ENCODE results near the gene ZDHHC22. TPM values are rescaled to one million over a fixed set of nuclear protein-coding genes. Genes with fewer than 3 reads are reported as not detected.
A peak's percentile ranks its signal among the peaks of the same experiment; 100 is the strongest.

The ZDHHC22 gene
- total RNA-seq, 1 donor from 2014 or later, result 0.16 TPM

GRCh38 chr14:77126461-77126990 is 15.1 kb downstream of the ZDHHC22 start:
- no peak for DNase-seq (ENCODE audit: extremely low spot score, unreplicated experiment)
- TF ChIP-seq, protein P1, sequence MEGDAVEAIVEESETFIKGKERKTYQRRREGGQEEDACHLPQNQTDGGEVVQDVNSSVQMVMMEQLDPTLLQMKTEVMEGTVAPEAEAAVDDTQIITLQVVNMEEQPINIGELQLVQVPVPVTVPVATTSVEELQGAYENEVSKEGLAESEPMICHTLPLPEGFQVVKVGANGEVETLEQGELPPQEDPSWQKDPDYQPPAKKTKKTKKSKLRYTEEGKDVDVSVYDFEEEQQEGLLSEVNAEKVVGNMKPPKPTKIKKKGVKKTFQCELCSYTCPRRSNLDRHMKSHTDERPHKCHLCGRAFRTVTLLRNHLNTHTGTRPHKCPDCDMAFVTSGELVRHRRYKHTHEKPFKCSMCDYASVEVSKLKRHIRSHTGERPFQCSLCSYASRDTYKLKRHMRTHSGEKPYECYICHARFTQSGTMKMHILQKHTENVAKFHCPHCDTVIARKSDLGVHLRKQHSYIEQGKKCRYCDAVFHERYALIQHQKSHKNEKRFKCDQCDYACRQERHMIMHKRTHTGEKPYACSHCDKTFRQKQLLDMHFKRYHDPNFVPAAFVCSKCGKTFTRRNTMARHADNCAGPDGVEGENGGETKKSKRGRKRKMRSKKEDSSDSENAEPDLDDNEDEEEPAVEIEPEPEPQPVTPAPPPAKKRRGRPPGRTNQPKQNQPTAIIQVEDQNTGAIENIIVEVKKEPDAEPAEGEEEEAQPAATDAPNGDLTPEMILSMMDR (IDR thresholded peaks at IDR 0.05), result no peak
- H3K27me3 Mint-ChIP-seq (ENCODE audit: unreplicated experiment), result peaks cover 44% of the 10 kb centered on the region

DNA sequence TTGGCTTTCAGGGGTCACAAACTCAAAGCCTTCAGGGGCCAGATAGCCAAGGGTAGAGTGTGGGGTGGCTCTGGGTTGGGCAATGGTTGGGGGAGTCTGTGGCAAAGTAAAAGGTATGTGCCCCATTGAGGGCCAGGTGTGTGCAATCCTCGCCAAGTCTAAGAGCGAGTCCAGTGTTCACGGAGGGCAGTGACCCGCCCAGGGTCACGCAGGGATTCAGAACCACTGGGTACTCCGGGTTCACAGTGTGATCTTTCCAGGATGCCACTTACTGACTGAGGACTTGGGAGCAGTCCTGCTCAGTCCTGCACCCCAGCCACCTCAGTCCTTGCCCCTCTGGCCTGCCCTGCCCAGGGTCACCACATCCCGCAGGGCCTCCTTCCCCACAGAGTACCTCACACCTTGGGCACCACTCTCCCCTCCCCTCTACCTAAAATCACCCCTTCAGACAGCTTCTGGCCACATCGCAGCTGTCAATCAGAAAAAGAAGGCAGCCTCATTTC is 15.7 kb downstream of the ZDHHC22 start:
- H3K4me1 Mint-ChIP-seq (ENCODE audit: unreplicated experiment), result peaks cover 7% of the 10 kb centered on the region

More at GRCh38 chr14:77126461-77126990, 15.1 kb downstream of the ZDHHC22 start:
- no peaks in the 10 kb centered on the region for H3K36me3 Mint-ChIP-seq (ENCODE audit: unreplicated experiment)
- H3K27ac Mint-ChIP-seq (ENCODE audit: unreplicated experiment), result no peak overlapping the region
- H3K4me1 Mint-ChIP-seq (ENCODE audit: unreplicated experiment), result peaks cover 7% of the 10 kb centered on the region
- no peak overlapping the region for H3K4me3 Mint-ChIP-seq (ENCODE audit: unreplicated experiment)
- no peaks in the 10 kb centered on the region for H3K9me3 Mint-ChIP-seq (ENCODE audit: unreplicated experiment)

DNA sequence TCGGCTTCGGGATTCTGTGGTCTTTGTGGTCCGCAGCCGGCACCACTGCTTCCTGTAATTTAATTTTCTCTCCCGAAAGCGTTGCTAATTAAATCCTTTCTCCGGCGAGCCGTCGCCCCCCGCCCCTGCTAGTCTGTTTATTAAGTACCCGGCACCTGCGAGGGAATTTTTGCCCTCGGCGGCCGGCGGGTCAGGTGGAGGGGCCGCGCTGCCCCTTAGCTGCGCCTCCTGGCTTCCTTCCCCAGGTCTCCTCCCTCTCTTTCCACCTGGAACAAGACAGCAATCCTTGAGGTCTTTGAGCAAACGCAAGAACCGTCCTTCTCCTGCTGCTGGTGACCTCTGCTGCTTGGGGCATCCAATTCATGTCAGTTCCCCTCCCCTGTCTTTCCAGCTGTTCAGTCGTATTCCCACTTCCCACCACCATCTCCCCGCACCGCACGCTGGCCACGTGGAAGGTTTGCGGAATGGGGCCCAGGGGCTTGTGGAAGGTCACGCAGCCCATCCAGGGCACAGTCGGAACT is 16.2 kb downstream of the ZDHHC22 start:
- TF ChIP-seq, protein P1 (IDR thresholded peaks at IDR 0.05), result peak; percentile 33
- H3K4me3 Mint-ChIP-seq (ENCODE audit: unreplicated experiment), result peak overlapping the region; percentile 58
- peaks cover 44% of the 10 kb centered on the region for H3K27me3 Mint-ChIP-seq (ENCODE audit: unreplicated experiment)
- no peaks in the 10 kb centered on the region for H3K36me3 Mint-ChIP-seq (ENCODE audit: unreplicated experiment)
- no peaks in the 10 kb centered on the region for H3K9me3 Mint-ChIP-seq (ENCODE audit: unreplicated experiment)
- no peak for DNase-seq (ENCODE audit: extremely low spot score, unreplicated experiment)
- no peak overlapping the region for H3K27ac Mint-ChIP-seq (ENCODE audit: unreplicated experiment)
- peaks cover 7% of the 10 kb centered on the region for H3K4me1 Mint-ChIP-seq (ENCODE audit: unreplicated experiment)

More for the DNA sequence above, 15.7 kb downstream of the ZDHHC22 start:
- TF ChIP-seq, protein P1 (IDR thresholded peaks at IDR 0.05), result no peak
- Mint-ChIP-seq H3K9me3 (ENCODE audit: unreplicated experiment) (no peaks in the 10 kb centered on the region), H3K27me3 (ENCODE audit: unreplicated experiment) (peaks cover 44% of the 10 kb centered on the region), H3K36me3 (ENCODE audit: unreplicated experiment) (no peaks in the 10 kb centered on the region), H3K4me3 (ENCODE audit: unreplicated experiment) (peak overlapping the region; percentile 58), H3K27ac (ENCODE audit: unreplicated experiment) (no peak overlapping the region)
- DNase-seq (ENCODE audit: extremely low spot score, unreplicated experiment), result no peak

GRCh38 chr14:77124345-77125280 is 17.0 kb downstream of the ZDHHC22 start:
- no peaks in the 10 kb centered on the region for H3K36me3 Mint-ChIP-seq (ENCODE audit: unreplicated experiment)
- no peak overlapping the region for H3K27ac Mint-ChIP-seq (ENCODE audit: unreplicated experiment)
- no peak for DNase-seq (ENCODE audit: extremely low spot score, unreplicated experiment)
- H3K4me3 Mint-ChIP-seq (ENCODE audit: unreplicated experiment), result peak overlapping the region; percentile 72
- H3K4me1 Mint-ChIP-seq (ENCODE audit: unreplicated experiment), result peaks cover 7% of the 10 kb centered on the region
- TF ChIP-seq, protein P1 (IDR thresholded peaks at IDR 0.05), result peak; percentile 71
- no peaks in the 10 kb centered on the region for H3K9me3 Mint-ChIP-seq (ENCODE audit: unreplicated experiment)
- peaks cover 44% of the 10 kb centered on the region for H3K27me3 Mint-ChIP-seq (ENCODE audit: unreplicated experiment)

All from osteocyte (in vitro differentiated cells).